MM.1S (cell line): ENCODE measurements around the gene POLG.

Experiments
- DNase-seq: peaks from one replicate; pipeline ENCODE4 v3.0.0-alpha.2; 2015
- H2AFZ ChIP-seq: fragments of 300-600 bp; sonication (generic); 2 replicates; pipeline ENCODE4 v1.6.0; 2016; ENCODE audit warnings: antibody characterized with exemption, low read length
- H3F3A ChIP-seq: fragments of 300-600 bp; sonication (generic); 2 replicates; pipeline ENCODE4 v1.6.1; 2016; ENCODE audit warnings: mild to moderate bottlenecking, antibody characterized with exemption, low read length, moderate library complexity, mixed read lengths; ENCODE audit not compliant: insufficient read depth
- H3K27ac ChIP-seq: fragments of 300-600 bp; sonication (generic); 2 replicates; pipeline ENCODE4 v1.5.1; 2016; ENCODE audit warnings: mild to moderate bottlenecking, low read length
- H3K27me3 ChIP-seq: fragments of 300-600 bp; sonication (generic); replicated peaks from 2 replicates; pipeline ENCODE4 v1.6.0; 2016; ENCODE audit warnings: low read length; ENCODE audit not compliant: insufficient read depth
- H3K36me3 ChIP-seq: fragments of 300-600 bp; sonication (generic); replicated peaks from 2 replicates; pipeline ENCODE4 v1.6.1; 2016; ENCODE audit warnings: mild to moderate bottlenecking, low read length, mixed read lengths; ENCODE audit not compliant: insufficient read depth
- H3K4me1 ChIP-seq: fragments of 300-600 bp; sonication (generic); 2 replicates; pipeline ENCODE4 v1.6.1; 2016; ENCODE audit warnings: low read length, mixed read lengths
- H3K4me2 ChIP-seq: fragments of 300-600 bp; sonication (generic); 2 replicates; pipeline ENCODE4 v1.6.0; 2016; ENCODE audit warnings: low read depth, low read length
- H3K4me3 ChIP-seq: fragments of 300-600 bp; sonication (generic); 2 replicates; pipeline ENCODE4 v1.5.1; 2016; ENCODE audit warnings: low read length, mixed read lengths
- H3K79me2 ChIP-seq: fragments of 300-600 bp; sonication (generic); 2 replicates; pipeline ENCODE4 v1.6.1; 2016; ENCODE audit warnings: mixed run types, low read length, mixed read lengths
- H3K9ac ChIP-seq: fragments of 300-600 bp; sonication (generic); 2 replicates; pipeline ENCODE4 v1.6.1; 2016; ENCODE audit warnings: low read length, mixed read lengths
- H3K9me2 ChIP-seq: fragments of 300-600 bp; sonication (generic); replicated peaks from 2 replicates; pipeline ENCODE4 v1.6.1; 2016; ENCODE audit warnings: mild to moderate bottlenecking, low read length, mixed read lengths; ENCODE audit not compliant: insufficient read depth
- H3K9me3 ChIP-seq: fragments of 300-600 bp; sonication (generic); replicated peaks from 2 replicates; pipeline ENCODE4 v1.6.1; 2016; ENCODE audit warnings: mild to moderate bottlenecking, low read length, mixed read lengths; ENCODE audit not compliant: insufficient read depth
- H4K20me1 ChIP-seq: fragments of 300-600 bp; sonication (generic); 2 replicates; pipeline ENCODE4 v1.6.1; 2016; ENCODE audit warnings: mild to moderate bottlenecking, low read length, moderate library complexity, mixed read lengths; ENCODE audit not compliant: insufficient read depth
- EZH2 ChIP-seq: fragments of 300-600 bp; sonication (generic); optimal IDR thresholded peaks from 2 replicates; pipeline ENCODE3; 2017; ENCODE audit warnings: low read depth, mild to moderate bottlenecking, antibody characterized with exemption, low read length, mixed read lengths
- EZH2phosphoT487 ChIP-seq: fragments of 300-600 bp; sonication (generic); IDR thresholded peaks from 2 replicates; pipeline ENCODE4 v1.6.1; 2018; ENCODE audit warnings: antibody characterized with exemption, low read length
- TF ChIP-seq, protein P1 (sequence below): fragments of 300-600 bp; sonication (generic); IDR thresholded peaks from 2 replicates; pipeline ENCODE4 v1.5.1; 2016; ENCODE audit warnings: antibody characterized with exemption, low read length, mixed read lengths

The POLG gene

DNA sequence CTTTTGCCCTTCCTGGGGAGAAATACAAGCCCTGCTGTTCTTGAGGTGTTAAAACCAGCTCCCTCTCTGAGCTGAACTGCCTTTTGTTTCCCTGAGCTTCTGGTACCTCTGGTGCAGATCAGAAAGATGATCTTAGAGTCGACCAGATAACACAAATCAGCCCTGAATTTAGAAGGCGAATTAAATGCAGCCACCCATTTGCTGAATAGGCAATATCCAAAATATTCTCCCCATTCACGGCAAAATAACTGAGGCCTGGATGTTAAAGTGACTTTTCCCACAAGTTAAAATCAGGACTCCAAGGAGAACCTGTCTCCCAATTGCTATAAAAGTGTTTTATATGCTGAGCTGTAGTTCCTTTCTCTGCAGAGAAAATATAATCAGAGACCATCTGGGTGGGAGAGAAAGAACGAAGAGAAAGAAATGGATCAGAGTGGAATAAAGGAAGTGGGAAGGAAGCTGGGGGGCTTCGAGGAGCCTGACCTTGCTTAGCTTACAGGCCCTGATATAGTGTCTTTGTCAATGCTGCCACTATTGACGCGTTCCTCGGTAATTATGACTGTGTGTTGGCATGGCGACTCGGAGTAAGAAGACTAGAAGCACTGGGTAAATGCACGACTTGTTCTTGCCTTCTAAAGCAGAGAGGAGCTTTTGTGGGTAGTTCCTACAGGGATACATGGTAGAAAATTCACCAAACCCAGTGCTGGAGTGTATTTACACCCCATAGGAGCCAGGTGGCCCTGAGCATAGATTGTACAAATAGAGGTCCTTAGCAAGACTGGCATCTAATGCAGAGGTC, 47.5 kb upstream of the POLG start:
- no peak for TF ChIP-seq EZH2
- TF ChIP-seq, protein P1, sequence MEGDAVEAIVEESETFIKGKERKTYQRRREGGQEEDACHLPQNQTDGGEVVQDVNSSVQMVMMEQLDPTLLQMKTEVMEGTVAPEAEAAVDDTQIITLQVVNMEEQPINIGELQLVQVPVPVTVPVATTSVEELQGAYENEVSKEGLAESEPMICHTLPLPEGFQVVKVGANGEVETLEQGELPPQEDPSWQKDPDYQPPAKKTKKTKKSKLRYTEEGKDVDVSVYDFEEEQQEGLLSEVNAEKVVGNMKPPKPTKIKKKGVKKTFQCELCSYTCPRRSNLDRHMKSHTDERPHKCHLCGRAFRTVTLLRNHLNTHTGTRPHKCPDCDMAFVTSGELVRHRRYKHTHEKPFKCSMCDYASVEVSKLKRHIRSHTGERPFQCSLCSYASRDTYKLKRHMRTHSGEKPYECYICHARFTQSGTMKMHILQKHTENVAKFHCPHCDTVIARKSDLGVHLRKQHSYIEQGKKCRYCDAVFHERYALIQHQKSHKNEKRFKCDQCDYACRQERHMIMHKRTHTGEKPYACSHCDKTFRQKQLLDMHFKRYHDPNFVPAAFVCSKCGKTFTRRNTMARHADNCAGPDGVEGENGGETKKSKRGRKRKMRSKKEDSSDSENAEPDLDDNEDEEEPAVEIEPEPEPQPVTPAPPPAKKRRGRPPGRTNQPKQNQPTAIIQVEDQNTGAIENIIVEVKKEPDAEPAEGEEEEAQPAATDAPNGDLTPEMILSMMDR: no peak
- no peak for TF ChIP-seq EZH2phosphoT487
- H3K9me3 ChIP-seq: no peaks in the 10 kb centered on the region
- no peaks in the 10 kb centered on the region for H4K20me1 ChIP-seq
- no peaks in the 10 kb centered on the region for H3K79me2 ChIP-seq
- H3K36me3 ChIP-seq: no peaks in the 10 kb centered on the region
- DNase-seq: no peak
- H2AFZ ChIP-seq: no peak overlapping the region
- H3K9me2 ChIP-seq: no peaks in the 10 kb centered on the region
- no peak overlapping the region for H3K4me2 ChIP-seq
- H3K27ac ChIP-seq: no peak overlapping the region
- peaks cover 55% of the 10 kb centered on the region for H3K27me3 ChIP-seq
- H3K4me1 ChIP-seq: no peaks in the 10 kb centered on the region
- no peaks in the 10 kb centered on the region for H3F3A ChIP-seq
- H3K9ac ChIP-seq: no peak overlapping the region
- H3K4me3 ChIP-seq: no peak overlapping the region

DNA sequence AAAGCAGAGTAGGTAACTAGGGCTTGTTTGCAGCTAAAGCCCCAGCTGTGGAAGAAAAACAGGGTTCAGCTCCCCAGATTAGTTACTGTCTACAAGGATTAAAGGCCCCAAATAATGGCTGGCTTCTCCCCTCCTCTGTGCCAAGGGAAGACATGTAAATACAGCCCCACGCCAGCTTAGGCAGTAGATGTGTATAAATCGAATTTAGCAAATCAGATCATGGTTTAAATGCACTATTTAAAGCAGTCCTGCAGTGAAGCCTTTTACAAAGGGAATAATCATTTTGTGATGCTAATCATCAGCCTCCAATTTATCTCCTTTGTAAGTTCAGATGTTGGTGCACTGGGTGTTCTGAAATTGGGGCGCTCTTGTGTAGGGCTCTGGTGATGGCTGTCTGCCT, 46.7 kb upstream of the POLG start:
- TF ChIP-seq EZH2phosphoT487 (no peak), EZH2 (no peak)
- TF ChIP-seq, protein P1: no peak
- Histone ChIP-seq H3F3A (no peaks in the 10 kb centered on the region), H3K9ac (no peak overlapping the region), H3K4me2 (no peak overlapping the region), H3K4me1 (no peaks in the 10 kb centered on the region), H3K4me3 (no peak overlapping the region), H3K27ac (no peak overlapping the region), H3K79me2 (no peaks in the 10 kb centered on the region), H4K20me1 (no peaks in the 10 kb centered on the region), H3K9me2 (no peaks in the 10 kb centered on the region), H3K36me3 (no peaks in the 10 kb centered on the region), H2AFZ (no peak overlapping the region), H3K27me3 (peaks cover 63% of the 10 kb centered on the region), H3K9me3 (no peaks in the 10 kb centered on the region)
- DNase-seq: no peak

DNA sequence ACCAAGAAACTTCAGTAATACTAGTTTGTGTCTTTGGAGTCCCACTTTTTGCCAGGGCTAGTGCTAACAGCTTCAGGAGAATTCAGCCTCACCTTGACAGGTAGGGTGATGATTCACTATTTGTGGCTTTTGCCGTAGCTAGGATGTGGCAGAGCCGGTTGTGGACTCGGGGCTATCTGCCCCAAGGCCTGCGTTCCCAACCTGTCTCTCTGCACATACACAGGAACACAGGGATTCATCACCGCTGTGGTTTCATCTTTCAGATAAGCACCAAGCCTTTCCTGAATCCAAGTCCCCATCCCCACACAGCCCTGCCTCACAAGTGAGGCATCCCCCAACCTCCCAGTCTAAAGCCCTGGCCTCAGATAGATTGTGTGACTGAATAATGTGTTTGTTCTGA, 45.2 kb upstream of the POLG start:
- Histone ChIP-seq H3K9ac (no peak overlapping the region), H3K27ac (no peak overlapping the region), H3K36me3 (no peaks in the 10 kb centered on the region), H3K9me3 (no peaks in the 10 kb centered on the region), H3K4me1 (no peaks in the 10 kb centered on the region), H3F3A (no peaks in the 10 kb centered on the region), H3K4me3 (no peak overlapping the region), H3K27me3 (peaks cover 76% of the 10 kb centered on the region), H3K4me2 (no peak overlapping the region), H2AFZ (no peak overlapping the region), H3K79me2 (no peaks in the 10 kb centered on the region), H4K20me1 (no peaks in the 10 kb centered on the region), H3K9me2 (no peaks in the 10 kb centered on the region)
- DNase-seq: no peak
- TF ChIP-seq, protein P1: no peak
- TF ChIP-seq EZH2phosphoT487 (no peak), EZH2 (no peak)
